ENCODE data around the gene ZDHHC7. TPM values are rescaled to one million over a fixed set of nuclear protein-coding genes. Genes with fewer than 3 reads are reported as not detected.

Gene ZDHHC7
- total and polyA plus RNA-seq, 9 of the 15 experiments (the other 6 are each of a cell fraction or from before 2014, with no cell fraction given): 1.7 to 49.7 (median 37.4) TPM

- no peak for TF ChIP-seq ZNF778 (CRISPR knock-in tag; IDR thresholded peaks at IDR 0.05)
- peak; percentile 8; the same call in 1 of the 2 replicates for TF ChIP-seq SAFB (IDR thresholded peaks at IDR 0.05; ENCODE audit: borderline replicate concordance, low read depth, low read length)
- no peak; the same call in 1 of the 2 replicates for TF ChIP-seq ILF3 (IDR thresholded peaks at IDR 0.05; ENCODE audit: borderline replicate concordance)
- no peak for TF ChIP-seq ZNF512 (tag; IDR thresholded peaks at IDR 0.05)
- TF ChIP-seq PREB (CRISPR knock-in tag; IDR thresholded peaks at IDR 0.05): no peak
- TF ChIP-seq LEF1 (IDR thresholded peaks at IDR 0.05): no peak
- TF ChIP-seq NKRF (IDR thresholded peaks at IDR 0.05; ENCODE audit: borderline replicate concordance): peak; percentile 57; the same call in 1 of the 2 replicates
- peak; percentile 87 for TF ChIP-seq RBFOX2 (IDR thresholded peaks at IDR 0.05; ENCODE audit: low read depth, low read length)
- TF ChIP-seq CREB3L1 (IDR thresholded peaks at IDR 0.05; ENCODE audit: borderline replicate concordance, low read depth): no peak
- no peak for TF ChIP-seq ZNF398 (CRISPR knock-in tag; IDR thresholded peaks at IDR 0.05)
- TF ChIP-seq SIX5 (IDR thresholded peaks at IDR 0.05; ENCODE audit: borderline replicate concordance in 1 of 2, insufficient read depth in 1 of 2, low read depth in 1 of 2, low read length in 2 of 2): no peak
- TF ChIP-seq KLF10 (CRISPR knock-in tag; IDR thresholded peaks at IDR 0.05): no peak
- no peak for TF ChIP-seq EHMT2 (IDR thresholded peaks at IDR 0.05)
- TF ChIP-seq MEF2A (IDR thresholded peaks at IDR 0.05; ENCODE audit: control insufficient read depth, low read depth, low read length): no peak
- peak in 1 of 2 experiments; percentile 52; a peak in 1 of 4 replicates for TF ChIP-seq SRF (CRISPR knock-in tag; IDR thresholded peaks at IDR 0.05)
- no peak for TF ChIP-seq PTRF (tag; IDR thresholded peaks at IDR 0.05)
- no peak for TF ChIP-seq NCOA6 (IDR thresholded peaks at IDR 0.05)
- peak; percentile 59; the same call in 1 of the 2 replicates for TF ChIP-seq ZNF395 (CRISPR knock-in tag; IDR thresholded peaks at IDR 0.05)
Observed at GRCh38 chr16:85027349-85027957, 16.1 kb upstream of the ZDHHC7 start, which contains the start of gene KIAA0513 (continued).

Data from K562 (cell line).